Choroid plexus epithelial cell (primary cell): ENCODE results near the gene C11orf91.
A peak's percentile ranks its signal among the peaks of the same experiment; 100 is the strongest.
"Not testable (repeated sequence)": the region's sequence is repeated elsewhere in the genome, so short reads cannot be mapped to it uniquely, and the experiment has no call there.

Experiments
- DNase-seq: peaks from one replicate; pipeline ENCODE4 v3.0.0-alpha.2; 2010; ENCODE audit warnings: low read depth
- H3K4me3 ChIP-seq: 2 replicates; pipeline ENCODE4 v1.5.1; 2011; ENCODE audit warnings: low read depth, mild to moderate bottlenecking, control low read depth, low read length, moderate library complexity
- CTCF ChIP-seq: conservative IDR thresholded peaks from 2 replicates; pipeline ENCODE4 v1.5.1; 2011; ENCODE audit warnings: low read depth, mild to moderate bottlenecking, control low read depth, inconsistent platforms, low read length, moderate library complexity

The C11orf91 gene

GRCh38 chr11:33685082-33685481, 15.5 kb downstream of the C11orf91 start:
- no peak for TF ChIP-seq CTCF
- H3K4me3 ChIP-seq, result no peak overlapping the region
- no peak for DNase-seq

- no peak for TF ChIP-seq CTCF
- DNase-seq, result no peak
- no peak overlapping the region for H3K4me3 ChIP-seq
Observed at GRCh38 chr11:33684003-33684706, 16.5 kb downstream of the C11orf91 start.

GRCh38 chr11:33682446-33682845, 18.2 kb downstream of the C11orf91 start:
- no peak overlapping the region for H3K4me3 ChIP-seq
- DNase-seq, result no peak
- peak; percentile 56 for TF ChIP-seq CTCF

GRCh38 chr11:33682019-33682418, 18.6 kb downstream of the C11orf91 start:
- no peak overlapping the region for H3K4me3 ChIP-seq
- no peak for TF ChIP-seq CTCF
- no peak for DNase-seq

- DNase-seq, H3K4me3 ChIP-seq: not testable (repeated sequence)
Observed at GRCh38 chr11:33678616-33679015, 22.0 kb downstream of the C11orf91 start.

GRCh38 chr11:33674035-33674814, 26.4 kb downstream of the C11orf91 start:
- peak; percentile 79 for DNase-seq
- no peak for TF ChIP-seq CTCF
- no peak overlapping the region for H3K4me3 ChIP-seq

GRCh38 chr11:33672273-33672672, 28.4 kb downstream of the C11orf91 start:
- no peak overlapping the region for H3K4me3 ChIP-seq
- no peak for DNase-seq
- TF ChIP-seq CTCF, result no peak
